ENCODE data around the gene WBP2. TPM values are rescaled to one million over a fixed set of nuclear protein-coding genes. Genes with fewer than 3 reads are reported as not detected.
A peak's percentile ranks its signal among the peaks of the same experiment; 100 is the strongest.

WBP2 gene
- total RNA-seq, 2 experiments from 2014 or later: 98.5 to 114 TPM

DNA sequence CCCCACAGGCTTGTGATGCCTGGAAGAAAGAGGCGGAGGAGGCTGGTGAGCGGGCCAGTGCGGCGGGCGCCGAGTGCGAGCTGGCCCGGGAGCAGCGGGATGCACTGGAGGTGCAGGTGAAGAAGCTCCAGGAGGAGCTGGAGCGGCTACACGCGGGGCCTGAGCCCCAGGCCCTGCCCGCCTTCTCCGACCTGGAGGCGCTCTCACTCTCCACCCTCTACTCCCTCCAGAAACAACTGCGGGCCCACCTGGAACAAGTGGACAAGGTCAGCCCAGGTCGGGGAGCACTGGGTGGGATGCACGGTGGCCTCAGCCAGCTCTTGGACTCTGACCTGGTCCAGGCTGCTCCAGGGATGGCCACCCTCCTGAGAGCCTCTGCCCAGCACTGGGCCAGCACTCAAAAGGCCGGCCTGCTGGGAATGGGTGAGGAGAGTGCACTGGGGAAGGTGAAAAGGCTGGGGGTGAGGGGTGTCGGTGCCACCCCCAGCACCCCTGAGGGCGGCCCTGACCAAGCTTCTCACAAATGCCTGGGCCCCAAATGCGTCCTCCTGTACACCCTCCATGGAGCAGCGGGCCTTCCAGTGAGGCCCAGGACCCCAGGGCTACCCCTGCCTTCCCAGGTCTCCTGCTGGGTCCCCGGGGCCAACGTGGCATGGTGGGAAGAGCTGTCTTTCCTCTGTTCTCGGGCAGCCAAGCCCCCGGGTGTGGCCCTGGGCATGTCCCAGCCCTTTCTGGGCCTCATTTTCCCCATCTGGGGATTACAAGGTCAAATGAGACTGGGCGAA is 31.7 kb downstream of the WBP2 start:
- Histone ChIP-seq H3K4me3 (ENCODE audit: low read length) (no peak overlapping the region), H3K36me3 (ENCODE audit: insufficient read depth, low read length) (peaks cover 67% of the 10 kb centered on the region), H3K9me3 (ENCODE audit: control insufficient read depth in 1 of 2, insufficient read depth in 1 of 2, low read length in 2 of 2) (no peaks in the 10 kb centered on the region), H3K4me1 (ENCODE audit: insufficient read depth, low read length) (peaks cover 43% of the 10 kb centered on the region), H3K27ac (ENCODE audit: low read depth in 1 of 2, low read length in 2 of 2) (peak overlapping the region in 1 of 2 donors; percentile 41), H3K27me3 (ENCODE audit: control insufficient read depth in 1 of 2, insufficient read depth in 2 of 2, low read length in 2 of 2) (no peaks in the 10 kb centered on the region)
- TF ChIP-seq CTCF (IDR thresholded peaks at IDR 0.05): no peak
- H3K4me1 Mint-ChIP-seq (ENCODE audit: low read depth): peaks cover 27% of the 10 kb centered on the region
- no peak overlapping the region for H3K27ac Mint-ChIP-seq
- DNase-seq: peak in 1 of 14 experiments; percentile 16
- H3K27me3 Mint-ChIP-seq: no peaks in the 10 kb centered on the region
- H3K36me3 Mint-ChIP-seq (ENCODE audit: low read depth): peaks cover 47% of the 10 kb centered on the region
- intact Hi-C loops (cut with DNase I, micrococcal nuclease): no loop called here
- no peaks in the 10 kb centered on the region for H3K9me3 Mint-ChIP-seq
- H3K4me3 Mint-ChIP-seq: no peak overlapping the region
- no peak for ATAC-seq (ENCODE audit: poor library complexity)
- ChIA-PET POLR2A (interaction anchor here (0.6 to 4.2 kb wide), 7 partner anchors 16 to 43 kb away, joined by 3 to 25 read pairs (median 3); partner anchors contain the start of genes UNK and WBP2), CTCF (interaction anchor here (0.9 kb wide), 1 partner anchor 70 kb away, joined by 3 read pairs; no protein-coding TSS in a partner anchor)

- Mint-ChIP-seq H3K4me3 (no peak overlapping the region), H3K27ac (no peak overlapping the region), H3K4me1 (ENCODE audit: low read depth) (peaks cover 21% of the 10 kb centered on the region), H3K36me3 (ENCODE audit: low read depth) (peaks cover 45% of the 10 kb centered on the region), H3K27me3 (no peaks in the 10 kb centered on the region), H3K9me3 (no peaks in the 10 kb centered on the region)
- H3K4me1 ChIP-seq (ENCODE audit: insufficient read depth, low read length): peaks cover 36% of the 10 kb centered on the region
- CTCF ChIA-PET: interaction anchor here (0.9 to 1.8 kb wide), 2 partner anchors 40 to 69 kb away, joined by 3 to 4 read pairs; no protein-coding TSS in a partner anchor
- H3K4me3 ChIP-seq (ENCODE audit: low read length): no peak overlapping the region
- intact Hi-C loops (cut with DNase I, micrococcal nuclease): no loop called here
- no peak for TF ChIP-seq CTCF (IDR thresholded peaks at IDR 0.05)
- H3K9me3 ChIP-seq (ENCODE audit: control insufficient read depth in 1 of 2, insufficient read depth in 1 of 2, low read length in 2 of 2): no peaks in the 10 kb centered on the region
- H3K27me3 ChIP-seq (ENCODE audit: control insufficient read depth in 1 of 2, insufficient read depth in 2 of 2, low read length in 2 of 2): no peaks in the 10 kb centered on the region
- peaks cover 69% of the 10 kb centered on the region for H3K36me3 ChIP-seq (ENCODE audit: insufficient read depth, low read length)
- no peak for DNase-seq
- no peak for ATAC-seq (ENCODE audit: poor library complexity)
- POLR2A ChIA-PET: interaction anchor here (0.6 to 4.2 kb wide), 8 partner anchors 8 to 46 kb away, joined by 3 to 25 read pairs (median 4); partner anchors contain the start of genes UNK and WBP2
- H3K27ac ChIP-seq (ENCODE audit: low read depth in 1 of 2, low read length in 2 of 2): peak overlapping the region in 1 of 2 donors; percentile 41
These were observed 32.4 kb downstream of the WBP2 start for GRCh38 chr17:75822800-75823166.

DNA sequence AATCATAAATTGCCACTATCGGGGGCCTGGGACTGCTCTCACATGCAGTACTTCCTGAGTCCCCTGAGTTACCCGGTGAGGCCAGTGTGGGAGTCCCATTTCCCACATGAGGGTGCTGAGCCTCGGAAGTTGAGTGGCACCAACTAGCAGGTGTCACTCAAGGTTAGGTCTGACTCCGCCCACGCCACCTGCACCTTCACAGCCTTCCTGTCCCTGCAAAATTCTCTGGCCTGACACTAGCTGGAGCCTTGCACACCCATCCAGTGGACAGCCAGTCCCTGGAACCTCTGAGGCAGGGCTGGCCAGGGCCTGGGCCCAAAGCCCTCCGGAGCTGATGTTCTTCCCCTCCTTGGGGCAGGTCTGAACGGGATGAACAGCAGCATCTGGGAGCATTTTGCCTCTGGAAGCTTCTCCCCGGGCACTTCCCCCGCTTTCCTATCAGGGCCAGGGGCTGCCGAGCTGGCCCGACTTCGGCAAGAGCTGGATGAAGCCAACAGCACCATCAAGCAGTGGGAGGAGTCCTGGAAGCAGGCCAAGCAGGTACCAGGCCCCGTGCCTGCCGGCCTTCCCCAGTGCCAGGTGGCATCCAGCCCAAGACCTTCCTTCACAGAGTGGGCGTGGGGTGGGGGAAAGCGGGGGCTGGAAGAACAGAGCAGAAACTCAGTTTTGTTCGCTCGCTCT is 32.9 kb downstream of the WBP2 start:
- Histone ChIP-seq H3K4me3 (ENCODE audit: low read length) (no peak overlapping the region), H3K27me3 (ENCODE audit: control insufficient read depth in 1 of 2, insufficient read depth in 2 of 2, low read length in 2 of 2) (no peaks in the 10 kb centered on the region), H3K4me1 (ENCODE audit: insufficient read depth, low read length) (peaks cover 31% of the 10 kb centered on the region), H3K9me3 (ENCODE audit: control insufficient read depth in 1 of 2, insufficient read depth in 1 of 2, low read length in 2 of 2) (no peaks in the 10 kb centered on the region), H3K36me3 (ENCODE audit: insufficient read depth, low read length) (peaks cover 72% of the 10 kb centered on the region), H3K27ac (ENCODE audit: low read depth in 1 of 2, low read length in 2 of 2) (peak overlapping the region; percentile 37 to 41)
- peaks cover 46% of the 10 kb centered on the region for H3K36me3 Mint-ChIP-seq (ENCODE audit: low read depth)
- peak overlapping the region; percentile 84 for H3K27ac Mint-ChIP-seq
- peak; percentile 94 for ATAC-seq (ENCODE audit: poor library complexity)
- DNase-seq: peak in 11 of 14 experiments; percentile 11 to 71 (median 45)
- intact Hi-C loops (cut with DNase I, micrococcal nuclease): no loop called here
- no peak overlapping the region for H3K4me3 Mint-ChIP-seq
- H3K4me1 Mint-ChIP-seq (ENCODE audit: low read depth): peaks cover 17% of the 10 kb centered on the region
- H3K9me3 Mint-ChIP-seq: no peaks in the 10 kb centered on the region
- no peaks in the 10 kb centered on the region for H3K27me3 Mint-ChIP-seq
- POLR2A ChIA-PET: interaction anchor here (0.6 to 4.2 kb wide), 10 partner anchors 8 to 57 kb away, joined by 3 to 25 read pairs (median 4); partner anchors contain the start of genes GALK1, UNK and WBP2
- CTCF ChIA-PET: interaction anchor here (1.8 kb wide), 1 partner anchor 39 kb away, joined by 4 read pairs; no protein-coding TSS in a partner anchor
- TF ChIP-seq CTCF (IDR thresholded peaks at IDR 0.05): no peak

All from CD4-positive, alpha-beta T cell (primary cell).